ENCODE data around the gene CLEC6A. TPM values are rescaled to one million over a fixed set of nuclear protein-coding genes. Genes with fewer than 3 reads are reported as not detected.
"Not testable (repeated sequence)": the region's sequence is repeated elsewhere in the genome, so short reads cannot be mapped to it uniquely, and the experiment has no call there.

The CLEC6A gene
- polyA plus RNA-seq (2012; ENCODE audit: low read depth, missing spikeins): not detected

DNA sequence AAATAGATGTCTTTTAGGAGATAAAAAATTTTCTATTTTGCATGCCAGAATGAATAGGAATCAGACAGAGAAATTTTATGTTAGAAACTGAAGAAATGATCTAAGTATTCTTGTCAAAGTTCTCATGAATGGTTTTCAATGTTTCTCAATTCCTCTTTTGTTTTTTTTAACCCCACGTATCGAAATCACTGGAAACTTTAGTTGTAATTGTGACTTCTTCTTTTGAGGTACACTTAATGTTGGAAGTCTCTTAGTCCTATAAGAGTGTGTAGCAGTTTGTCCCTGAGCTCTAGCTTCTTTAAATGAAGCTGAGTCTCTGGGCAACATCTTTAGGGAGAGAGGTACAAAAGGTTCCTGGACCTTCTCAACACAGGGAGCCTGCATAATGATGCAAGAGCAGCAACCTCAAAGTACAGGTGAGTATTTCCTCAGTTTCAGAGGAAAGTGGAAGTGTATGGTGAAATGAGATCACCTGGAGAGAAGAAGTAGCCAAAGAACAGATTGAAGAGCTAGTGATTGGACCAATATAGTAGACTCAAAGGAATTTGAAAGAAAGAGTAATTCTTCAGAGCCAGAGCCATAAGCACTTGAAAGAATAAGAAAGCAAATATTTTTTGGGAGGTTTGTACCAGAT, at the start of gene CLEC6A:
CLEC6A (plus strand) TSS at position 236 of the 634 bp plus-strand sequence; CDS start at position 386, 150 bp downstream.
- DNase-seq (ENCODE audit: insufficient read length, low spot score) (no peak), FAIRE-seq (peak; percentile 51)
- TF ChIP-seq SPI1 (IDR thresholded peaks at IDR 0.05; ENCODE audit: low read depth, low read length) (peak; percentile 54; the same call in 1 of the 2 replicates), POLR2AphosphoS5 (IDR thresholded peaks at IDR 0.05; ENCODE audit: low read depth, low read length) (no peak)

DNA sequence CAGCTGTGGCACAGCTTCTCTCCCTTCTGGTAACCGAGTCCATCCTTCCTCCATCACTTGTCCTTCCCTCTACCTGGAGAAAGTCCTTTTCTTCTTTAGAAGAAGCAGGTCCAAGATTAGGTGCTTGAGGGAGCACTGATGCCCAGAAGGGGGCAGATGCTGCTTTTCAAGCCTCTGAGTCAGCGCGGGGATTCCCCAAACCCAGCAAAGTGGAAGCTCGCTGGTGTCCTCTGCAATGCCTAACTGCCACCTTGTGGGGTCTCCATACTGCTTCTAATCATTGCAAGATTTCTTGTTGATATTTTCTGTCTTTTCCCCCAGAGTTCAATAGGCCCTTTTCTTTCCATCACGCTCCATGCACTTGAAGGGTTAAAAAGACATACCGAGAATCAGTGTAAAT, 36.2 kb upstream of the CLEC6A start:
- FAIRE-seq; DNase-seq (ENCODE audit: insufficient read length, low spot score): not testable (repeated sequence)

DNA sequence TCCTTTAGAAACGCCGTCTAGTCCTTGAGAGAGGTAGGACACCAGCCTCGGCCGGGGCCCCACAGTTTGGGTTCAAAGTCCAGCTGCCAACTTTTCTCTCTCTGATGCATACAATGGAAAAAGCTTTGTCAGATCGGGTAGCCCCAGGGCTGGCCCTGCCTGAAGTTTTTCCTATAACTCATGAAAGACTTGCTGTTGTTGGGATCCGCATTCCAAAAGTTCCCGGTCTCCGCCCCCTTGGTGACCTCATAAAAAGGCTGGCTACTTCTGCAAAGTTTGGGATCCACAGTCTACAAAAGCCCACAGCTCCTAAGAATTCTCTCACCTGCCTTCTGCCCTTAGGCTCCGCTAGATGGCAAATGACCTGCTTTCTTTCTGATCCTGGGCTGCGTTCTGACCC, 35.3 kb upstream of the CLEC6A start:
- FAIRE-seq (no peak), DNase-seq (ENCODE audit: insufficient read length, low spot score) (no peak)
- no peak for TF ChIP-seq SPI1 (IDR thresholded peaks at IDR 0.05; ENCODE audit: low read depth, low read length)
- no peak for TF ChIP-seq PAX5 (IDR thresholded peaks at IDR 0.05; ENCODE audit: insufficient read depth, low read length, severe bottlenecking)
- TF ChIP-seq POU2F2 (IDR thresholded peaks at IDR 0.05; ENCODE audit: low read depth, low read length): no peak
- no peak for TF ChIP-seq POLR2A (IDR thresholded peaks at IDR 0.05; ENCODE audit: low read depth, low read length)
- TF ChIP-seq POLR2AphosphoS5 (IDR thresholded peaks at IDR 0.05; ENCODE audit: low read depth, low read length): no peak
- TF ChIP-seq TAF1 (IDR thresholded peaks at IDR 0.05; ENCODE audit: low read depth, low read length): no peak

DNA sequence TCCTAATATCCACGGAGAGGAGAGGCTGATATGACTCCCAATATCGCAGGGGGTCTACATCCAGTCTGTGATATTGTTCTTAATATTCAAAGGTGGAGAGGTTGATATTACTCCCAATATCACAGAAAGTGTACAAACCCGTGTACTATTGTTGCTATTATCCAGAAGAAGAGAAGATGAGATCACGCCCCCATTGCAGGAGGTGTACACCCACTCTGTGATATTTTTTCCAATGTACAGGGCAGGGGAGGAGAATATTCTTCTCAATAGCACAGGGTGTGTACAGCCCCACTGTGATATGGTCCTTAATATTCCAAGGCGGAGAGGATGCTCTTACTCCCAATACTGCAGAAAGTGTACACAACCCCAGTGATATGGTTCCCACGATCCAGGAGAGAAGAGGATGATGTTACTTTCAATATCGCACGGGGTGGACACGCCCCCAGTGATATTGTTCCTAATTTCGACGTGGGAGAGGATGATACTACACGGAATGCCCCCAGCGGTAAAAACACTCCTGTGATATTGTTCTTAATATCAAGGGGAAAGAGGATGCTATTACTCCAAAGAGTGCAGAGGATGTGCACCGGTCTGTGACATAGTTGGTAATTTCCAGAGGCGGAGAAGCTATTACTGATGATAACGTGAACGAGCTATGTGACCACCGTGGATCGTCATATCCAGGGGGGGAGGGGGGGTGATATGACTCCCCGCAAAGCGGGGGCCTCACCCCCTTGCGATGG, 11.1 kb upstream of the CLEC6A start:
- not testable (repeated sequence) for DNase-seq (ENCODE audit: insufficient read length, low spot score); FAIRE-seq

DNA sequence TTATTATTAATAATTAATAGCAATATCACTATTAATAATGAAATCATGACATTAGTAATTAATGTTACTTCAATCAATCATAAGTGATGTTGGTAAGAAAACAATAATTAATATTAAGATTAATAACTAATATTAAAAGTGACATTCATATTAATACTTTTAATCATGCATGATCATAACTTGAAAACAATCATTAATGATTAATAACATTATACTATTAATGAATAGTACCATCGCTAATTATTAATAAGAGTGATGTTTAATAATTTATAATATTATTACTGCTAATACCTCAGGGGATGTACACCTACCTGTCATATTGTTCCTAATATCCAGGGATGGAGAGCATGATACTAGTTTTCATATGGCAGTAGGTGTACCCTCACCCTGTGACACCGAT, 10.0 kb upstream of the CLEC6A start:
- DNase-seq (ENCODE audit: insufficient read length, low spot score) (no peak), FAIRE-seq (no peak)
- TF ChIP-seq POLR2A (IDR thresholded peaks at IDR 0.05; ENCODE audit: low read depth, low read length): no peak
- no peak for TF ChIP-seq POLR2AphosphoS5 (IDR thresholded peaks at IDR 0.05; ENCODE audit: low read depth, low read length)

DNA sequence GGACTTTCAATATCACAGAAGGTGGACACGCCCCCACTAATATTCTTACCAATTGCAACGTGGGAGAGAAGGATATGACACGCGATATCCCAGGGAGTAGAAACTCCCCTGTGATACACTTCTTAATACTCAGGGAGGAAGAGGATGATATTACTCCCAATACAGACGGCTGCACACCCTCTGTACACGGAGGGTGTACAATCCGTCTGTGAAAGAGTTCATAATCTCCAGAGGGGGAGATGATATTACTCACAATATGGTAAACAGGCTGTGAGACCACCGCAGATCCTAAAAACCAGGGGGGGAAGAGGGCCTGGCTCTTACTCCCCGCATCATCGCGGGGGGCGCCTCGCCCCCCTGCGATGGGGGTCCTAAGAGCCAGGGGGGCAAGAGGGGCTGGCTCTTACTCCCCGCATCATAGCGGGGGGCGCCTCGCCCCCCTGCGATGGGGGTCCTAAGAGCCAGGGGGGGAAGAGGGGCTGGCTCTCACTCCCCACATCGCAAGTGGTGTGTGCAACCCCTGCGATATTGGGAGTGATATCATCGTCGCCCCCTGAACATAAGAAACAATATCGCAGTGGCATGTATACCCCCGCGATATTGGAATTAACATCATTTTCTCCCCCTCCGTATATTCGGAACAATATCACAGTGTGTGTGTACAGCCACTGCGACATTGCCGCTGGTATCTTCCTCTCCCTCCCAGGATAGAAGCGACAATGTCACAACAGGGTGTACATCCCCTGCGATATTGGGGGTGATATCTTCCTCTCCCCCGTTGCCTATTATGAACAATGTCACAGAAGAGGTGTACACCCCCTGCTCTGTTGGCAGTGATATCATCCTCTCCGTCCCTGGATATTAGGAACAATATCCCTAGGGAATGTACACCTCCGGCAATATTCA, 8.9 kb upstream of the CLEC6A start:
- FAIRE-seq (no peak), DNase-seq (ENCODE audit: insufficient read length, low spot score) (no peak)

DNA sequence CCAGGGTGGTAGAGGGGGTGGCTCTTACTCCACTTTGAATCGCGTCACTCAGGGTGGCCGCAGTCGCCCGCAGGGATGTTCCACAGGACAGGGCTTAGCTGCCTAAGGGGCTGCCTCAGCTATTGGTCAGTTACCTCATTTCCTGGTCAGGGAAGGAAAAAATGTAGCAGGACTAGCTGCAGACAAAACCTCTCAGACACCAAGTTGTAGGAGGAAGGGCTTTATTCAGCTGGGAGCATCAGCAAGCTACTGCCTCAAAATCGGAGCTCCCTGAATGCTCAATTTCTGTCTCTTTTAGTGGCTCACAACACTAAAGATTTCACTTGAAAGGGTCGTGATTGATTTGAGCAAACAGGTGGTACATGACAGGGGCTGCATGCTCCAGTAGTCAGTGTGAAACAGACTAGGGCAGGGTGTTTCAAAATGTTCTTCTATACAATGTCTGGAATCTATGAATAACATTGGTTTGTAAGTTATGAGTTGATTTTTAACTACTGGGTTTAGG, 6.4 kb upstream of the CLEC6A start:
- FAIRE-seq (peak; percentile 33), DNase-seq (ENCODE audit: insufficient read length, low spot score) (no peak)

More for the DNA sequence above, 8.9 kb upstream of the CLEC6A start:
- TF ChIP-seq PAX5 (IDR thresholded peaks at IDR 0.05; ENCODE audit: insufficient read depth, low read length, severe bottlenecking) (no peak), POLR2AphosphoS5 (IDR thresholded peaks at IDR 0.05; ENCODE audit: low read depth, low read length) (no peak), SPI1 (IDR thresholded peaks at IDR 0.05; ENCODE audit: low read depth, low read length) (no peak), POLR2A (IDR thresholded peaks at IDR 0.05; ENCODE audit: low read depth, low read length) (no peak)

DNA sequence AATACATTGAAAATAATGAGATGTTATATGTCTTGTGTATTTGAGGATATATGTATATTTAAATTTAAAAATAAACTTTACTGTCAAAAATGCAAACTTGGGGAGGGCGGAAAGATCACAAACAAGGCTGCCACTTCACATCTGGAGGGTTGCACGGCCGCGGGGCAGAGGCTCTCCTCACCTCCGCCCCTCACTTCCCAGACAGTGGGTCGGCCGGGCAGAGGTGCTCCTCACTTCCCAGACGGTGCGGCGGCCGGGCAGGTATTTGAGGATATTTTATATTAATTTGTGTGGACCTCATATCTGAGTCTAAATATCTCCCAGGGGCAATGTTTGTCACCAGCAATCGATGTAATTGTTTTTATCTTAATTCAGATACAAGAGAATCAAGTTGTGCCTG, 3.7 kb upstream of the CLEC6A start:
- DNase-seq (ENCODE audit: insufficient read length, low spot score) (no peak), FAIRE-seq (no peak)
- TF ChIP-seq TAF1 (IDR thresholded peaks at IDR 0.05; ENCODE audit: low read depth, low read length): no peak
- no peak for TF ChIP-seq PAX5 (IDR thresholded peaks at IDR 0.05; ENCODE audit: insufficient read depth, low read length, severe bottlenecking)
- no peak for TF ChIP-seq POLR2A (IDR thresholded peaks at IDR 0.05; ENCODE audit: low read depth, low read length)
- TF ChIP-seq SPI1 (IDR thresholded peaks at IDR 0.05; ENCODE audit: low read depth, low read length): no peak
- TF ChIP-seq POLR2AphosphoS5 (IDR thresholded peaks at IDR 0.05; ENCODE audit: low read depth, low read length): no peak
- TF ChIP-seq POU2F2 (IDR thresholded peaks at IDR 0.05; ENCODE audit: low read depth, low read length): no peak

More for the DNA sequence above, 6.4 kb upstream of the CLEC6A start:
- TF ChIP-seq POLR2AphosphoS5 (IDR thresholded peaks at IDR 0.05; ENCODE audit: low read depth, low read length) (no peak), PAX5 (IDR thresholded peaks at IDR 0.05; ENCODE audit: insufficient read depth, low read length, severe bottlenecking) (no peak), POLR2A (IDR thresholded peaks at IDR 0.05; ENCODE audit: low read depth, low read length) (no peak), SPI1 (IDR thresholded peaks at IDR 0.05; ENCODE audit: low read depth, low read length) (no peak), POU2F2 (IDR thresholded peaks at IDR 0.05; ENCODE audit: low read depth, low read length) (no peak), TAF1 (IDR thresholded peaks at IDR 0.05; ENCODE audit: low read depth, low read length) (no peak)

DNA sequence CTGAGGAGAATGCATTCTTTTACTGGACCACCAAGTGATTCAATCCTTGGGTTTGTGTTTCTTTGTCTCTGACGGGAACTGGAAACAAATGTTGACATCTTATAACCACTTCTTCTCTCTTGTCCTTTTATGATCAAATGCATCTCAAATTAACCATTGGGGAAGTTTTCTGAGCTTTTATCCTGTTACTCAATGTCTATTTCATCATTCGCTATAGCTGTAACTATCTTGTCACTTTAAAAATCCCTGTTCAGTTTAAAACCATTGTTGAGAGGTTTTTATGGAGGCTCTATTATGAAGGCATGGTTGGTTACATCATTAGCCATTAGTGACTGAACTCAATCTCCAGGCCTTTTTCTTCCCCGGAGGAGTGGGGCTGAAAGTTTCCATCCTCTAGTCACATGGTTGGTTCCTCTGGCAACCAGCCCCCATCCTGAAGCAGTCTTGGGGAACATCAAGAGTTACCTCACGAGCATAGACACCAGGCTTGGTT, 2.7 kb upstream of the CLEC6A start:
- no peak for TF ChIP-seq PAX5 (IDR thresholded peaks at IDR 0.05; ENCODE audit: insufficient read depth, low read length, severe bottlenecking)
- TF ChIP-seq POLR2AphosphoS5 (IDR thresholded peaks at IDR 0.05; ENCODE audit: low read depth, low read length): no peak
- no peak for TF ChIP-seq POLR2A (IDR thresholded peaks at IDR 0.05; ENCODE audit: low read depth, low read length)
- no peak for TF ChIP-seq SPI1 (IDR thresholded peaks at IDR 0.05; ENCODE audit: low read depth, low read length)
- no peak for TF ChIP-seq POU2F2 (IDR thresholded peaks at IDR 0.05; ENCODE audit: low read depth, low read length)
- TF ChIP-seq TAF1 (IDR thresholded peaks at IDR 0.05; ENCODE audit: low read depth, low read length): no peak
- FAIRE-seq: no peak
- no peak for DNase-seq (ENCODE audit: insufficient read length, low spot score)

DNA sequence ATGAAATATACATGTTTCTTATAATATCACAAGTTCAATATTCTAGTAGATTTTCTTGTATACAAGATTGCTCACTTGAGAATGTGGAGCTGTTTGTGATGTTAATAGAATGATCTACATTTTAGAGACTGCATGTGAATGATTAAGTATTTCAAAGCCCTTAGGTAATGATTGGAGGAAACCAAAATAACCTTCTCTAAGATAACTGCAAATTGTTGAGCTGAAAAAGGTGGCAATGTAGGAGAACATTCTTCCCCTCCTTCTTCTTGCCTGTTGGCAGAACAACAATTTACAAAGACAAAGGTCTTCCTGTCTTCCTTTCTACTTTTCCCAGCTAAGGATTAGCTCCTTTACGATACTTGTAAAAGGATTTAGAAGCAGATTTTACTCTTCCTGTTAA, 2.0 kb upstream of the CLEC6A start:
- DNase-seq (ENCODE audit: insufficient read length, low spot score) (no peak), FAIRE-seq (no peak)
- TF ChIP-seq POLR2A (IDR thresholded peaks at IDR 0.05; ENCODE audit: low read depth, low read length) (no peak), SPI1 (IDR thresholded peaks at IDR 0.05; ENCODE audit: low read depth, low read length) (no peak), TAF1 (IDR thresholded peaks at IDR 0.05; ENCODE audit: low read depth, low read length) (no peak), POLR2AphosphoS5 (IDR thresholded peaks at IDR 0.05; ENCODE audit: low read depth, low read length) (no peak)
